ENCODE data around the gene SHD. TPM values are rescaled to one million over a fixed set of nuclear protein-coding genes. Genes with fewer than 3 reads are reported as not detected.

Gene SHD
- total RNA-seq, 1 donor from 2014 or later, result 839 TPM

DNA sequence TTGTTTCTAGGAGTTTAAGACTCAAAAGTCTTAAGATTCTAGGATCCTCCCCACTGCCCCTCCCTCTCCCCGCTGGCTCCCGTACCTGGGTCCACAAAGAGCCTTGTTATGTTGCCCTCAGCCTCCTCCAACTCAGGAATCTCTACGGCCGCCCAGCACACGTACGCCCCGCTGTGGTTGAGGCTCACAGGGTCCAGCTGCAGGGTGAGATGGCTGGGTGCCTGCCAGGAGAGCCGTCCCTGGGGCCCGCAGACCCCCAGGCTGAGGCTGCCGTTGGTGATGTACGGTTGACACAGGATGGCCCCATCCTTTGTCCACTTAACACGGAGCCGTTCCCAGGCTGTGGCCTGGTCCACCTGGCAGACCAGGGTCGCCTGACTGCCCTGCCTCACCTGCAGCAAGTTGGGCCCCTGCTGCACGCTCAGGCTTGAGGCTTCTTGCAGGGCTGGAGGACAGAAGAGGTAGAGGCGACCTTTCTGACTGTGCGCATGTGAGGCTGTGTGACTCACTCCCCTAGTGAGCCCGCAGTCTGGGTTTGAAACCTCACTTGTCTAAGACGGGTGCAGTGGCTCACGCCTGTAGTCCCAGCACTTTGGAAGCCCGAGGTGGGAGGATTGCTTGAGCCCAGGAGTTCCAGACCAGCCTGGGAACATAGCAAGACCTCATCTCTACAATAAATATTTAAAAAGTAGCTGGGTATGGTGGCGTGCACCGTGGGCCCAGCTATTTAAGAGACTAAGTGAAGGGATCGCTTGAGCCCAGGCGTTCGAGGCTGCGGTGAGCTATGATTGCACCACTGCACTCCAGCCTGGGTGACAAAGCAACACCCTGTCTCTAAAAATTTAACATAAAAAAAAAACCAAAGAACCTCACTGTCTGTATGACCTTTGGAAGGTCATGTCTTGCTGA is 19.1 kb downstream of the SHD start:
- no peak for DNase-seq (ENCODE audit: low read depth)

GRCh38 chr19:4298810-4299550 is 19.9 kb downstream of the SHD start:
- no peak for DNase-seq (ENCODE audit: low read depth)

DNA sequence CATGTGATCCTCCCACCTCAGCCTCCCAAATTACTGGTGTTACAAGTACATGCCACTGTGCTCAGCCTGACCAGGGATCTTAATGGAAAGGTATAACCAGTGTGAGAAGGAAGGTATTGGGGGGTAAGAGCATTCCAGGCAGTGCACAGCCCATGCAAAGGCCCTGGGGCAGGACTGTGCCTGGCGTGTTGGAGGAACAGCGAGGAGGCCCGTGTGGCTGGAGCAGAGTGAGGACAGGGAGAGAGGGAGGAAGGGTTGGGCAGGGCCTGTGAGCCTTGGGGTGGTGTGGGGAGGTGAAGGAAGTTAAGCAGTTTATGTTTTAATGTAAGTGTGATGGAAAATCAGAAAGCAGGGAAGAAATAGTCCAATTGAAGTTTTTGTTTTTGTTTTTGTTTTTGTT is 21.5 kb downstream of the SHD start:
- DNase-seq (ENCODE audit: low read depth), result no peak

DNA sequence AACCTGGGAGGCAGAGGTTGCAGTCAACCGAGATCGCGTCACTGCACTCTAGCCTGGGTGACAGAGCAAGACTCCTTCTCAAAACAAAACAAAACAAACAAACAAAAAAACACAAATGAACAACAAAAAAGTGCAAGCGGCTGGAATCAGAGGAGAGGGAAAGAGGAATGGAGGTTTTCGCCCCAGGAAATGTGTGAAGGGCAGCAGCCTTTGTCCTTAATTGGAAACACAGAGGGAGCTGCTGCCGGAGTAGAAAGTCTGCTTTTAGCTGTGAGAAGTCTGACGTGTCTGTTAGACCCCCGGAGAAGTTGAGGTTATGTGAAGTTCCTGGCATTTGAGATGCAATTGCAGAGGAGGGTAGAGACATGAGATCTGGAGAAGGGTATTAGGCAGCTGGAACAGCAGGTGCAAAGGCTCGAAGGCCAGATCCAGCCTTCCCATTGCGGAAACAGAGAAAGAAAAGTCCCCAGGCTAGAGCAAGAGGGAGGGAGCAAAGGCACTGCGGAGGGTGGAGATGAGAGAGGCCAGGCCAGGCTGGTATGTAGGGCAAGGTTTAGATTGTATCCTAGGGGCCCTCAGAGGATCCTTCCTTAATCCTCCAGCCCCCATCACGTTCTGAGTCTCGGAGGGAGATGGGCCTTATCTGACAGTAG is 22.6 kb downstream of the SHD start:
- DNase-seq (ENCODE audit: low read depth), result peak; percentile 44

GRCh38 chr19:4302243-4302640 is 23.2 kb downstream of the SHD start, which contains the start of gene TMIGD2:
Gene TMIGD2 (minus strand): TSS chr19:4302389. CDS start chr19:4302385, 4 bp downstream.
- no peak for DNase-seq (ENCODE audit: low read depth)

- no peak for DNase-seq (ENCODE audit: low read depth)
Observed at GRCh38 chr19:4303819-4304537, 24.9 kb downstream of the SHD start.

DNA sequence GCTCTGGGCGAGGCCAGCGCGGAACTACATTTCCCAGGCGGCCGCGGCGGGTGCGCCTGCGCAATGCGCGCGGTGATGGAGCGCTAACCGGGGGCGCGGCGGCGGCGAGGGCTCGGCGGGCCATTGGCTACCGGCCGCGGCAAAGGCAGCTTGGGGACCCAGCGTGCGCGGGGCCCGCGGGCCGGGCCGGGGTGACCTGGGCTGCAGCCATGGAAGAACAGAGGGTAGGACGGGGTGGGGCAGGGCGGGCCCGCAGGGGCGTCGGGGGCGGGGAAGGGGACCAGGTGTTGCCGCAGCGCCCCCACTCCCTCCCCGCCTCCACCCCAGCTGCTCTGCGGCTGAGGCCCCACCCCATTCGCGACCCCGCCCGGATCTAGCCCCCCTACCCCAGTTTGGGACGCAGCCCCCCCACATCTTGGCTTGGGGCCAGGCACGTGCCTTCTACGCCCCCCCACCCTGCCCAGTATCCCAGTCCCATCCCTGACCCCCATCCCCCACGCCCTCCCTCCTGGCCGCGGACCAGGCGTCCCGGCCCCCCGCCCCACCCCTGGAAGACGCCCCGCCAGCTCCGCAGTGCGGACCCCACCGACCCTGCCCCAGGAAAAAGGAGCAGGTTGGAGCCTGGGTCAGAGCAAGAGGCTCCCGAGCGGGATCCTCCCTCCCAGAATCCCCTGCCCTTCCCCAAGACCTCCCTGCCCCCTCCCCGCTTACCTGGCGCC is 25.6 kb downstream of the SHD start, which contains the start of gene FSD1:
TSS of gene FSD1 (plus strand) at position 61 of the 719 bp plus-strand sequence. CDS start at position 210, 149 bp downstream.
- DNase-seq (ENCODE audit: low read depth), result peak; percentile 30

DNA sequence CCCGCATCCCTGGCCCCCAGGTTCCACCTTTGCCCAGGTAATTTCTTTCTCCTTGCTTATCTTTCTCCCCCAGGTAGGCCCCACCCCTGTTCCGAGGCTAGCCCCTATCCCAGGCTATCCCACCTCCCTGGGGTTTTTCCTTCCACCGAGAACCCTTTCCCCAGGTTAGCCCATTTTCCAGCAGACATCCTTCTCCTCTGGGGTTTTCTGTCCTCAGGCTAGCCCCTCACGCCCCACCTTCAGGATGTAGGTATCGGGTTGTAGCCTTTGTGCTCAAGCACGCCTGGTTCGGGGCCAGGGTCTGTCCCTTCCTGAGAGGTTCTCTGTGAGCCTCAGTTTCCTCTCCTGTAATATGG is 26.2 kb downstream of the SHD start:
- DNase-seq (ENCODE audit: low read depth), result no peak

DNA sequence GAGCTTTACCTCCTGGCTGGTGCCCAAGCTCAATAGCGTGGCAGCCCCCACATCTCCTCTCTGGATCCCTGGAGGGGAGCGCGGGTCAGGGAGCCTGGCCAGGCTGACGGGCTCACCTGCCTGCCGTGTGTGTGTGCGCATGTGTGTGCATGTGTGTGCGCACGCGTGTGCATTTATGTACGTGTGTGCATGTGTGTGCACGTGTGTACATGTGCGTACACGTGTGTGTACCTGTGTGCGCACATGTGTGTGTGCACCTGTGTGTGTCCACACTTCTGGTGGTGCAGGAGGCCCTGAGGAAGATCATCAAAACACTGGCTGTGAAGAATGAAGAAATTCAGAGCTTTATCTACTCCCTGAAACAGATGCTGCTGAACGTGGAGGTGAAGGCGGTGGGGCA is 26.6 kb downstream of the SHD start:
- no peak for DNase-seq (ENCODE audit: low read depth)

DNA sequence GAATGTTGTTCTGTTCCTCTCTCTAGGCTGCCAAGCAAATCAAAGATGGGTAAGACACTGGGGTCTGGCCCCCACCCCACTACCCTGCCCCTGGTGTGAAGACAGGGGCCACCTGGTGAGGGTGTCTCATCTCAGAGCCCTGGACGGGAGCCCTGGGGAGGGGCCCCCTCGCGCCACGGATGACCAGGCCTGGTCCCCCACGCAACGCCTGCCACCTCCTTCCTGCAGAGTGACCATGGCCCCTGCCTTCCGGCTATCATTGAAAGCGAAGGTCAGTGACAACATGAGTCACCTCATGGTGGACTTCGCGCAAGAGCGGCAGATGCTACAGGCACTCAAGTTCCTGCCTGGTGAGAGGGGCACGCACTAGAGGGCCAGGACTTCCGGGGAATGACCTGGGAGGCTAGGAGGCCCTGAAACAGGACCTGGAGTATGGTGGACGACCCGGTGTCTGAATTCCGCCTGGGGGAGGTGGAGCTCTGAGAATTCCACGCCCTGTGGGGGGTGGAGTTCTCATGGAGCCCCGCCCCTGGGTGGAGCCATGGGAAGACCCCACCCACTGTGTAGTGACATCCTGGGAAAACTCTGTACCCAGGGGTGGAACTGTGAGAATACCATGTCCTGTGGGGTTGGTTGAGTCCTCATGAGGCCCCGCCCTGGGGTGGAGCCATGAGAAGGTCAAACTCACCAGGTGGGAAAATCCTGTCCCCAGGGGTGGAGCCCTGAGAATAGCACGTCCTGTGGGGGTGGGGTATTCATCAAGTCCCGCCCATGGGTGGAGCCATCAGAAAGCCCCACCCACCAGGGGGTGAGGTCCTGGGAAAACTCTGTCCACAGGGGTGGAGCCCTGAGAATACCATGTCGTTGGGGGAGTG is 31.4 kb downstream of the SHD start:
- no peak for DNase-seq (ENCODE audit: low read depth)

GRCh38 chr19:4313847-4314490 is 34.9 kb downstream of the SHD start:
- DNase-seq (ENCODE audit: low read depth), result no peak

DNA sequence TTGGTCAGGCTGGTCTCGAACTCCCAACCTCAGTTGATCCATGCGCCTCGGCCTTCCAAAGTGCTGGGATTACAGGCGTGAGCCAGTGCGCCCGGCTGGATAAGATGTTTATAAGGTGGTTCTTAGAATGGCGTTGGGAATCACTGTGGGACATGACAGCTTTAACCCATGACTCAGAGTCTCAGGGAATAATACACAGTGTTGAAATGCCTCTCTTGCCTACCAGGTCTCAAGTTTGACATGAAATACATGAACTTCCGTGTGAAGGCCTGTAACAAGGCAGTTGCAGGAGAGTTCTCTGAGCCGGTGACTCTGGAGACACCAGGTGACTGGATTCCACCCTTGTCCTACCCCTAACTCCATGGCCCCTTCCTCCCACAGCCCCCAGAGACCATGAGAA is 37.9 kb downstream of the SHD start:
- DNase-seq (ENCODE audit: low read depth), result no peak

GRCh38 chr19:4318460-4318859 is 39.4 kb downstream of the SHD start:
- no peak for DNase-seq (ENCODE audit: low read depth)

DNA sequence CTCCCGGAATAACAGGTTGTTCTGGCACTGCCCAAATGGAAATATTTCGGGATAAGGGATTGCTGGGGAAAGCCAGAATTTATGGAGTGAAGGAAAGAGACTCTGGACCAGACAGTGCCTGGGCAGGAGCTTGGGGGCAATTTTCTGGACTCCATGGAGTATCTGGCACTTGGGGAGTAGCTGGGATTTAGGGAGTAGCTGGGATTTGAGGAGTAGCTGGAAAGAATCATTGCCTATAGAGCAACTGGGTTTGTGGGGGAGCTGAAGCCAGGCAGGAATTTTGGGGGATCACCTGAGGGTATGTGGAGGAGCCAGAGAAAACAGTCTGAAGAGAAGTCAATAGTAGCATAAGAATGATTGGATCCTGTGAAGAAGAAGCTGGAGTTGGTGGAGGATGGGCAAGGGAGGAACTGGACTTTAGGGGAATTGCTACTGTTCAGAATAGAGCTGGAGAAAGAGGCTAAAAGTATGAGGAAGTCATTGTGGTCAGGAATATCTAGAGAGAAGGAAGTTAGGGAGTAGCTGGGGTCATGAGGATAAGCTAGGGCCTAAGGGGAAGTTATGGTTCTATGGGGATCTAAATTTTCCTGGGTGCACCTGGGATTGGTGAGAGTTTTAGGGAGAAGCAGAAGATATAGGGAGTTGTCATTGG is 40.1 kb downstream of the SHD start:
- no peak for DNase-seq (ENCODE audit: low read depth)

- DNase-seq (ENCODE audit: low read depth), result no peak
Observed at GRCh38 chr19:4320419-4320818, 41.4 kb downstream of the SHD start.

- no peak for DNase-seq (ENCODE audit: low read depth)
Observed at GRCh38 chr19:4322942-4323665, 44.0 kb downstream of the SHD start.

DNA sequence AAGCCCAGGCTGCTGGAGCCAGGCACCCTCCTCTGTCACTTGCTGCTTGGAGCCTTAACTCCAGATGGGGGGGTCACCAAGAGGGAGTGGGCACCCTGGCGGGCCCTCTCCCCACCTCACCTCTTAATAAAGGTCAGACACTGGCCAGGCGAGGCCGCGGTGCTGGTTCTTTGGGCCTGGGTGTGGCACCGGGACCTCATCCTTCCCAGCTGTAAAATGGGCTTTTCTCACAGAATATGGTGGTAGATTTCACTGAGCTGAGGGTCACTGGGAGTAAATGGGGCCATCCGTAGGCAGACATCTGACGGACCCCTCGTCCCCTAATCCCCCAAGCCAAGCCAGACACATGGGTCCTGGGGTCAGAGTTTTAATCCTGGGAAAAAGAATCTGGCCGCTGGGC is 44.6 kb downstream of the SHD start:
- DNase-seq (ENCODE audit: low read depth), result no peak

DNA sequence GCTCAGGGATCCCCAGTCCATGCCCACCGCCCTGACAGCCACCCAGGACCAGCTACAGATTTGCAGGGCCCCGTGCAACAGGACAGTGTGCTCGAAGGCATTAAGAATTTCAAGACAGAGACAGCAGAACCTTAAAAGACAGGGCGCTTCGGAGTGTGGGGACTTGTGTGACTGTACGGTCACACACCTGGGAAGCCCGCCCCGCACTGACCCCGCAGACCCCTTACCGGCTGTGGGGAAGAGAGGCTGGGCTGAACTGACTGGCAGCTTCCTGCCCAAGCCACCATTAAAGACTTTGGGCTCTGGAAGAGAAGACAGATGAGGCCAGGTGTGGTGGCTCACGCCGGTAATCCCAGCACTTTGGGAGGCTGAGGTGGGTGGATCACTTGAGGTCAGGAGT is 45.2 kb downstream of the SHD start:
- no peak for DNase-seq (ENCODE audit: low read depth)

Data from myocyte (in vitro differentiated cells).